HUES6 (cell line): ENCODE data around the gene MAPK11.
A peak's percentile ranks its signal among the peaks of the same experiment; 100 is the strongest.

Source experiments
- H3K27ac ChIP-seq: 2 replicates; pipeline ENCODE4 v1.7.0; 2013; ENCODE audit warnings: low read depth, mild to moderate bottlenecking, low read length, inconsistent platforms
- H3K27me3 ChIP-seq: 2 replicates; pipeline ENCODE4 v1.6.1; 2013; ENCODE audit warnings: low read length; ENCODE audit not compliant: control insufficient read depth, insufficient read depth
- H3K36me3 ChIP-seq: 2 replicates; pipeline ENCODE4 v1.6.1; 2013; ENCODE audit warnings: low read length; ENCODE audit not compliant: control insufficient read depth, insufficient read depth
- H3K4me1 ChIP-seq: 2 replicates; pipeline ENCODE4 v1.6.1; 2013; ENCODE audit warnings: low read length; ENCODE audit not compliant: control insufficient read depth, insufficient read depth
- H3K4me3 ChIP-seq: 2 replicates; pipeline ENCODE4 v1.5.1; 2013; ENCODE audit warnings: low read depth, low read length
- H3K9ac ChIP-seq: one replicate; pipeline ENCODE4 v1.6.1; 2013; ENCODE audit warnings: mild to moderate bottlenecking, low read length
- H3K9me3 ChIP-seq: 2 replicates; pipeline ENCODE4 v1.6.1; 2013; ENCODE audit warnings: low read depth, low read length; ENCODE audit not compliant: control insufficient read depth, insufficient read depth

MAPK11 gene

DNA sequence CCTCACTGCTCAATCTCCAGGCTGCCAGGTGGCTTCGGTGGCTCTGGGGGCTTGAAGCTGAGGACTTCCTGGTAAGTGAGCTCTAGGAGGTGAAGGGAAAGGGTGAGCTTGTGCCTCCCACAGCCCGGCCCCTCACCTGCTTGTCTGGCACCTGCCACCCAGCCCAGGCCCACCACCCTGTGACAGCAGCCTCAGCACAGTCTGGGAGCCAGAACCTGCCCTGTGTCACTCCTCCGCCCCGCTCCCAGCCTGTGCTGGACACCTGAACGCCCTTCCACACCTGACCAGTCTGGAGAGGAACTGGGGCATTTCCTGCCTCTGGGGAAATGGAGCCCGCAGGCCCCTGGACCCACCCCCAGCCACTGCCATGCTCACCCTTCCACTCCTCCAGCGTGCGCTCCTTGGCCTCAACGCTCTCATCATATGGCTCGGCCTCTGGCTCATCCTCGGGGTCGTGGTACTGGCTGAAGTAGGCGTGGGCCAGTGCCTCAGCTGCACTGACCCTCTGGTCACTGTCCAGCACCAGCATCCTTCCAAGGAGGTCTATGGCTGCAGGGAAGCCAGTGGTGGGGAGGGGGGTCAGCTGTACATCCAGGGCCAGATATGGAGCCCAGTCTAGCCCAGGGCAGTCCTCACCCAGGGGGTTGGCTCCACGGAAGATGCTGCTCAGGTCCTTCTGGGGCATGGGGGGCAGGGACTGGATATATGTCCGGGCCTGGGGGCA lies 5.1 kb downstream of the MAPK11 start:
- H3K4me1 ChIP-seq, result peaks cover 20% of the 10 kb centered on the region
- peaks cover 89% of the 10 kb centered on the region for H3K27me3 ChIP-seq
- H3K9me3 ChIP-seq, result no peaks in the 10 kb centered on the region
- H3K27ac ChIP-seq, result no peak overlapping the region
- H3K4me3 ChIP-seq, result no peak overlapping the region
- H3K9ac ChIP-seq, result no peak overlapping the region
- H3K36me3 ChIP-seq, result no peaks in the 10 kb centered on the region

DNA sequence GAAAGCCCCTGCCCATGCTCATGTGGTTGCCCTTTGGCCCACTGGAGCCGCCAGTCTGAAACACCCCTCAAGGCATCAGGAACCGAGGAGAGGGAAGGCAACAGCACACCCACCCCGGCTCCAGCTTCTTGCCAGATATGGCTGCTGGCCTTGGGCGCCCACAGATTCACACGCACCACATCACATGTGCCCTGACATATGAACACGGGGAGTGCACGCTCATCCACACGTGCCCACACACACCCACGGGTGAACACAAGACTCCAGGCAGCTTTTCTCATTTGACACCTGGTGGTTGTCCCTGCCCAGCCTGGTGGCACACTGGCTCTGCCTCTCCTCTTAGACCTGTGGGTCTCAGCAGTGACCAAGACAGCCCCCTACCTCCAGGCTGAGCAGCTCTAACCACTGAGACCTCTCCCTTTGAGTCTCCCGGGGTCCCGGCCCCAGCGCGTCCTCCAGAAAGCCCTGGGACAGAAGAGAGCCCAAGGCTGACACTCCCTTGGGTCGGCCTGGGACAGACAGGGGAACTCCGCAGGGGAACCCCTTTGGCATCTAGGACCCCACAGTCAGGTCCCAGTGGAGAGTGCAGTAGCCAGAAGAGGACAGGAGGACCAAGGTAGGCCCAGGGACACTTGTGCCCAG lies 6.0 kb downstream of the MAPK11 start:
- Histone ChIP-seq H3K9me3 (no peaks in the 10 kb centered on the region), H3K27ac (no peak overlapping the region), H3K4me1 (peaks cover 14% of the 10 kb centered on the region), H3K36me3 (no peaks in the 10 kb centered on the region), H3K27me3 (peaks cover 82% of the 10 kb centered on the region), H3K9ac (no peak overlapping the region), H3K4me3 (no peak overlapping the region)

DNA sequence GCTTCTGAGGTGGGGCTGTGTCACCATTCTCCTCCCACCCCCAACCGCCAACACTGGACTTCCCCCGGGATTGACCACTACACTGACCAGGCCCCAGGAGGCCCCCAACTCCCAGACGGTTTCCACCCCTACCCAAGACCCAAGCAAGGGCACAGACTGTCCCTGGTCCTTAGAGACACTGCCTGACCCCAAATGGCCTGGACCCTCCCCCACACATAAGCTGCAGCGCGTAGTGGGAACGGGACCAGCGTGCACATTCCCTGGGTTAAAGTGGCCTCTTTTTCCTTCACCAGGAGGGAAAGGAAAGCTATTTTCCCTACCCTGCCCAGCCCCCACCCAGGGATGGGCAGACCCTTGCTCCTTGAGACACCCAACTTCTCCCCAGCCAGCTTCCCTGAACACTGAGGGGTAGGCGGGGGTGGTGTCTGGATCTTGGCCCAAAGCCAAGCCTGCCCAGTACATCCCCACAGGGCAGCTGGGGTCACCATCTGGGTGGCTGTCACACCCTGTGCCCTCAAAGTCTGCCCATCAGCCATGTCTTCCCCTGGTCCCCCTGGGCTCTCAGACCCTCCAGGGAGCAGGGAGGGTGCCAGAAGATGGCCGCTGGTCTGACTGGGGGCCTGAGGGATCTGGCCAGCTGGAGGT lies 7.1 kb downstream of the MAPK11 start:
- no peak overlapping the region for H3K4me3 ChIP-seq
- H3K4me1 ChIP-seq, result peaks cover 14% of the 10 kb centered on the region
- H3K9ac ChIP-seq, result no peak overlapping the region
- H3K27me3 ChIP-seq, result peaks cover 70% of the 10 kb centered on the region
- no peaks in the 10 kb centered on the region for H3K36me3 ChIP-seq
- no peaks in the 10 kb centered on the region for H3K9me3 ChIP-seq
- no peak overlapping the region for H3K27ac ChIP-seq

DNA sequence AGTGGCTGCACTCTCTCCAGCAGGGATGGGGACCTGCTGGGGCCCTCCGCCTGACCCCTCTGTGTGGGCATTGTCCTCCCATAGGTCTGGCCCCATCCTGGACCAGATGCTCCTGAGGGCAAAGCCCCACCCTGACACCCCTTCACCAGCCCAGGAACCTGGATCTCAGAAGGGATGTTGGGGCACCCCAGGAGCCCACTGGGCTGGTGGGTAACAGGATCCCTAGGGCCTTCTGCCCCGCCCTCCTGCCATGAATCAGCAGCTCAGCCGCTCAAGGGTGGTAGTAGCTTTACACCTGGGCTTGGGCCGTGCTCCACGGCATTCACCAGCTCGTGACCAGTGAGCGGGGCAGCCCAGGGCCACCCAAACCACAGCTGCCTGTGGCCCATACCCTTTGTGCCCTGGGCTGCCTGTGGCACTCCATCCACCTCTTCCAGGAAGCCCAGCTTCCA lies 7.7 kb downstream of the MAPK11 start:
- no peak overlapping the region for H3K4me3 ChIP-seq
- H3K27ac ChIP-seq, result no peak overlapping the region
- no peak overlapping the region for H3K9ac ChIP-seq
- no peaks in the 10 kb centered on the region for H3K9me3 ChIP-seq
- H3K36me3 ChIP-seq, result no peaks in the 10 kb centered on the region
- peaks cover 14% of the 10 kb centered on the region for H3K4me1 ChIP-seq
- H3K27me3 ChIP-seq, result peaks cover 65% of the 10 kb centered on the region

DNA sequence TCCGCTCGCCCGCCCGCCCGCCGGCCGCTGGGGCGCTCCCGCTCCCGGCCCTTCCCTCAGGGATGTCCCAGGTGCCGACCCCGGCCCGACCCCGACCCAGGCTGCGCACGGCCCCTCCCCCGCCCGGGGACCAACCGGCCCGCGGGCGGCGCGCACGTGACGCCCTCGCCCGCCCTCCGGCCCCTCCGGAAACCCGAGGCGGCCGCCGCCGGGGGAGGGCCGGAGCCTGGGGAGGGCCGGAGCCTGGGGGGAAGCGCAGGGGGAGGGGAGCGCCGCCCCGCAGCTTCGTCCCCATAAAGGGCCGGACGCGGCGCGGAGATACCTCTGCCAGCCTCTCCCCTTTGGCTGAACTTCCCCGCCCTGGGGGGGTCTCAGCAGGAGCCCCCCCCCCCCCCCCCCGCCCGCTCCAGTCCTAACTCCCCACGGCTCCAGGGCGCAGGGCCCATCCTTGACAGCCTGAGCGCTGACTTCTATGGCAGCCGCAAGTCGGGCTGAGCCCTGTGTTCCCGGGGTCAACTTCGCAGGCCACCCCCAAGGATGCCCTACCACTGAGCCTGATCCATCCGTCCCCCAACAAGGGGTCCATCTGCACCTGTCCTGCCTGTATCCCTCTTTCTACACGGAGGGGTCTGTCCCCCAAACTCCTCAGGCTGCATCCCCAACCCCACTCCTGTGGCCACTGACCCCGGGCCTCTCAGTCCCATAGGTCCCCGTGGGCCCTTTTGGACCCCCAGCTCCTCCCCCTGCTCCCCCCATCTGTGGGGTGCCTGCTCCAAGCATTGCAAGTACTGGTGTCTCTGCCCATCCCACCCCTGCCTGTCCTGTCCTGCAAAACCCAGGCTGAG lies 8.3 kb downstream of the MAPK11 start, which contains the start of gene MAPK12:
Gene MAPK12, minus strand, starts transcription at position 69 of the 845 bp plus-strand sequence. CDS start 174 bp downstream, outside the sequence.
- no peaks in the 10 kb centered on the region for H3K9me3 ChIP-seq
- H3K4me1 ChIP-seq, result peaks cover 14% of the 10 kb centered on the region
- peaks cover 59% of the 10 kb centered on the region for H3K27me3 ChIP-seq
- peak within 1 kb of the TSS; percentile 55 for H3K9ac ChIP-seq
- H3K36me3 ChIP-seq, result peaks cover 5% of the 10 kb centered on the region; the same call in 1 of the 2 replicates
- H3K27ac ChIP-seq, result no peak within 1 kb of the TSS
- H3K4me3 ChIP-seq, result peak within 1 kb of the TSS; percentile 77

DNA sequence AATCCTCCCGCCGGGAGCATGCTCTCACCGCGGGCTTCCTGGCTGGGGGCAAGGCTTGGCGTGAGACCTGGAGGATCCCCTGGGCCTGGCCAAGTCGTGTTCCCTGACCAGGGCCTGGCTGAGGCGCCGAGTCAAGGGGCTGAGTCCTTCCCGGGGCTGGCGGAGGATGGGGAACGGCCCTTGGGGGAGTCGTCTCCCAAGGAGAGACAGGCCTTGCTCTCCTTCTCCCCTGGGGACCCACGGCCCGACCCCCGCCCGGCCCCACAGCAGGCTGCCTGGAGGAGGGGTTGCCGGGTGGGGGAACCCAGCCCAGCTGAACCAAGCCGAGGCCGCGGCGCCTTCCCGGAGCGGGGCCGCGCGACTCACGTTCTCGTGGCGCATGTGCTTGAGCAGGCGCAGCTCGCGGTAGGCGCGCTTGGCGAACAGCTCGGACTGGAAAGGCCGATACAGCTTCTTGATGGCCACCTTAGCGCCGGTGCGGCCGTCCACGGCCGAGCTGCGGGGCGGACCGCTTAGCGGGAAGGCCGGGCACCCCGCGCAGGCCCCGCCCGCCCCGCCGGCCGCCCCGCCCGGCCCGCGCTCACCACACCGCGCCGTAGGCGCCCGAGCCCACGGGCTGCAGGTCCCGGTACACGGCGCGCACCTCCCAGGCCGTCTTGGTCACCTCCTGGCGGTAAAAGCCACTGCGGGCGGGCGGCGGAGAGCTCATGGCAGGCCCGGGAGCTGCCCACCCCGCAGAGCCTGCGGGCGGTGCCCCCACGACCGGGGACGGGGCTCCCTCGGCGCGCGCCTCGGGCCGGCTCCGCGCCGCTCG lies 9.2 kb downstream of the MAPK11 start:
- Histone ChIP-seq H3K9me3 (no peaks in the 10 kb centered on the region), H3K4me1 (peaks cover 14% of the 10 kb centered on the region), H3K9ac (peak overlapping the region; percentile 55), H3K4me3 (peak overlapping the region; percentile 77), H3K27me3 (peaks cover 50% of the 10 kb centered on the region), H3K27ac (no peak overlapping the region), H3K36me3 (peaks cover 7% of the 10 kb centered on the region; the same call in 1 of the 2 replicates)

DNA sequence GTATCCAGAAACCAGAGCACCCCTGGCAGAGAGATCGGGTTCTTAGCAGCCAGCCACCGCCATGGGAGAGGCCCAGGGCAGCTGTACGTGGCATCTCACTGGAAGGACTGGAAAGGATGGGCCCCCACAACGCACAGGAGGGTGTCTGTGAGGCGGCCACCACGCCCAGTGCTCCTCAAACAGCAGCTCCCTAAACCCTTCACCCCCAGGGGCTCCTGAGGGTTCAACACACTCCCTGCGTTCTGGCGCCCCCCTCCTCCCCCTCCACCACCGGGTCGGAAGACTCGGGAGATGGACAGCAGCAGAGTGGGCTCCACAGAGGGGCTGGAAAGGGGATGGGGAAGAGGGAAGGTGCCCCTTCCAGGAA lies 9.8 kb downstream of the MAPK11 start:
- H3K9ac ChIP-seq, result no peak overlapping the region

DNA sequence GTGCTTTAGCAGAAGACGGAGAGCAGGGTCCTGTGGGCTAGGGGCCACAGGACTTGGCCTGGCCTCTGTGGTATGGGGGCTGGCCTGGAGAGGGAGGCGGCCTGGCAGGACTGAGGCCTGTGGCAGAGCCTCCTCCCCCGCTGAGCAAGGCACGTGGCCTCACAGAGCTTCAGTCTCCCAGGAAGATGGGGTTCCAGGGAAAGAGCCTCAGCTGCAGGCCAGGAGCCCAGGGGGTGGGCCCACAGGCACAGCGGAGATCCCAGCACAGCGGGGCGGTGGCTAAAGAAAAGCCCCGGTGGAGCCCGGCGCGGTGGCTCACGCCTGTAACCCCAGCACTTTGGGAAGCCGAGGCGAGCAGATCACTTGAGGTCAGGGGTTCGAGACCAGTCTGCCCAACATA lies 10.9 kb downstream of the MAPK11 start:
- peaks cover 34% of the 10 kb centered on the region for H3K27me3 ChIP-seq
- no peak overlapping the region for H3K4me3 ChIP-seq
- peaks cover 14% of the 10 kb centered on the region for H3K4me1 ChIP-seq
- no peaks in the 10 kb centered on the region for H3K9me3 ChIP-seq
- no peak overlapping the region for H3K27ac ChIP-seq
- H3K9ac ChIP-seq, result no peak overlapping the region
- peaks cover 14% of the 10 kb centered on the region for H3K36me3 ChIP-seq

More for the DNA sequence above, 9.8 kb downstream of the MAPK11 start:
- Histone ChIP-seq H3K27me3 (peaks cover 46% of the 10 kb centered on the region), H3K4me3 (peak overlapping the region; percentile 77), H3K4me1 (peaks cover 14% of the 10 kb centered on the region), H3K36me3 (peaks cover 10% of the 10 kb centered on the region; the same call in 1 of the 2 replicates), H3K27ac (no peak overlapping the region), H3K9me3 (no peaks in the 10 kb centered on the region)

DNA sequence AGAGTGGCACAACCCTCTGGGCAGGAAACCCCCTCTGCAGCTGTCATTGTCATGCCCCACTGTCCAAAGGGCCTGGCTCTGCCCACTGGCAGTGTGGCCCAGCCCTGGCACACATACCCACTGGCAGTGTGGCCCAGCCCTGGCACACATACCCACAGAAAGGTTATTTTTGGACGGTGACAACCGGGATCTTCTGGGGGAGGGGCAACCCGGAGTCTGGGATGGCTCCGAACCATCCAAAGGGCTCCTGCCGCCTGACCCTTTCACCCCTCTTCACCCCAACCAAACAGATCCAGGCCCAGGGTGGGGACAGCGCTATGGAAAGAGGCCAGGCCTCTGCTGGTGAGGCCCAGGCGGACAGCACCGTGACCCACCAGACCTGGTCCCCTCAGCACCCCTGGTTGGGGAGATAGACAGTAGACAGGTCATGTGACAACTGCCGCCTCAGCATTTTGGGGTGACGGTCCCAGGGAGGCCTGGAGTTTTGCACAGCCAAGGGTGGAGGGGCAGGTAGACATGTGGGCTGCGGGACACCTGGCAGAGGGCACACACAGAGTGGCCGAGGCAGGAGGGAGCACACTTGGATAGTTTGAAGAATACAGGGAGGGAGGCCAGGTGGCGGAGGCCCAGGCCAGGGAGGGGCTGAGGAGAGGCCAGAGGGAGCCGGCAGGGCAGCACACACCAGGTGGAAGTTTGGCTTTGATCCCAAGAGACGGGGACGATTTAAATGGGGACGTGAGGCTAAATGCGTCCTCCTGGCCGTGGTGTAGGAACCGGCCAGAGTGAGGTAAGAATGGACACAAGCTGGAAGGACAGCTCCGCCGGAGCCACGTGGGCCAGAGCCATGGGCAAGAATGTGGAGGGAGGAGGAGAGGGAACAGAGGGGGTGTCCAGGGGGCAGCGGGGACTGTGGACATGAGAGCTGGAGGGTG lies 11.6 kb downstream of the MAPK11 start:
- H3K4me3 ChIP-seq, result no peak overlapping the region
- H3K9me3 ChIP-seq, result no peaks in the 10 kb centered on the region
- H3K4me1 ChIP-seq, result peaks cover 14% of the 10 kb centered on the region
- H3K9ac ChIP-seq, result no peak overlapping the region
- H3K27me3 ChIP-seq, result peaks cover 29% of the 10 kb centered on the region
- H3K27ac ChIP-seq, result no peak overlapping the region
- peaks cover 16% of the 10 kb centered on the region for H3K36me3 ChIP-seq
